Renal pelvis (tissue), 4 donors: Measurements from ENCODE around the gene OPRL1. TPM values are rescaled to one million over a fixed set of nuclear protein-coding genes. Genes with fewer than 3 reads are reported as not detected.

ENCODE experiments used
- DNase-seq: peaks from one replicate; pipeline ENCODE4 v3.0.0-alpha.2; 2013
- polyA plus RNA-seq, 3 donors: library from polyadenylated mRNA; unstranded; fragments of 120-200 nt; gene quantifications; one replicate each; pipeline ENCODE4 v1.2.1, GENCODE V29; 2013; ENCODE audit not compliant: insufficient read length in 3 of 3

The OPRL1 gene
- polyA plus RNA-seq, 3 donors: 0.94 to 1.2 (median 1.1) TPM

- no peak for DNase-seq
Observed at GRCh38 chr20:64101731-64102621, 22.1 kb downstream of the OPRL1 start.

GRCh38 chr20:64102647-64103354 is 22.9 kb downstream of the OPRL1 start:
- DNase-seq: peak; percentile 62

GRCh38 chr20:64103871-64104666 is 24.2 kb downstream of the OPRL1 start:
- no peak for DNase-seq

- DNase-seq: no peak
Observed at GRCh38 chr20:64104667-64105451, 25.0 kb downstream of the OPRL1 start.

- no peak for DNase-seq
Observed at GRCh38 chr20:64105846-64106434, 26.1 kb downstream of the OPRL1 start.

GRCh38 chr20:64106435-64106961 is 26.6 kb downstream of the OPRL1 start:
- no peak for DNase-seq

- DNase-seq: no peak
Observed at GRCh38 chr20:64106981-64107735, 27.3 kb downstream of the OPRL1 start, which contains the start of gene NPBWR2. TSS of gene NPBWR2 (minus strand) at chr20:64107565. CDS start at chr20:64106831, 734 bp downstream.

- no peak for DNase-seq
Observed at GRCh38 chr20:64107736-64108457, 28.0 kb downstream of the OPRL1 start.

GRCh38 chr20:64108731-64109681 is 29.1 kb downstream of the OPRL1 start:
- no peak for DNase-seq

GRCh38 chr20:64109831-64110391 is 30.0 kb downstream of the OPRL1 start:
- no peak for DNase-seq

GRCh38 chr20:64110411-64111068 is 30.7 kb downstream of the OPRL1 start:
- no peak for DNase-seq

GRCh38 chr20:64111841-64112641 is 32.2 kb downstream of the OPRL1 start:
- DNase-seq: no peak

- no peak for DNase-seq
Observed at GRCh38 chr20:64112691-64113443, 33.0 kb downstream of the OPRL1 start.

GRCh38 chr20:64113444-64113775 is 33.5 kb downstream of the OPRL1 start:
- no peak for DNase-seq

- no peak for DNase-seq
Observed at GRCh38 chr20:64113796-64114355, 34.0 kb downstream of the OPRL1 start.
